Liver (tissue), 9 donors: ENCODE data around the gene DTNB. TPM values are rescaled to one million over a fixed set of nuclear protein-coding genes. Genes with fewer than 3 reads are reported as not detected.
A peak's percentile ranks its signal among the peaks of the same experiment; 100 is the strongest.

Experiments
- DNase-seq: peaks from one replicate; pipeline ENCODE4 v3.0.0-alpha.2; 2017; ENCODE audit warnings: low spot score
- H3K27ac ChIP-seq, 2 donors: one replicate each; pipeline ENCODE4 v1.7.0; 2013; ENCODE audit warnings: inconsistent platforms in 2 of 2, low read length in 2 of 2, control low read depth in 1 of 2, low read depth in 1 of 2, mild to moderate bottlenecking in 1 of 2
- H3K27me3 ChIP-seq, 4 donors: one replicate each; pipeline versions ENCODE4 v1.6.1 to v1.7.0; 2013; ENCODE audit warnings: low read length in 3 of 4, inconsistent platforms in 1 of 4, mild to moderate bottlenecking in 1 of 4, moderate library complexity in 1 of 4; ENCODE audit not compliant: control insufficient read depth in 4 of 4, insufficient read depth in 4 of 4
- H3K36me3 ChIP-seq, 4 donors: one replicate each; pipeline versions ENCODE4 v1.6.1 to v1.7.0; 2013; ENCODE audit warnings: low read length in 3 of 4, mild to moderate bottlenecking in 3 of 4, low read depth in 1 of 4, moderate library complexity in 1 of 4; ENCODE audit not compliant: control insufficient read depth in 4 of 4, insufficient read depth in 3 of 4
- H3K4me1 ChIP-seq, 4 donors: one replicate each; pipeline versions ENCODE4 v1.6.1 to v1.7.0; 2013; ENCODE audit warnings: low read length in 3 of 4, mild to moderate bottlenecking in 3 of 4, moderate library complexity in 1 of 4; ENCODE audit not compliant: control insufficient read depth in 4 of 4, insufficient read depth in 4 of 4
- H3K4me3 ChIP-seq, 3 donors: one replicate each; pipeline versions ENCODE4 v1.6.1 to v1.7.0; 2013; ENCODE audit warnings: low read length in 3 of 3, control low read depth in 1 of 3, low read depth in 1 of 3, mild to moderate bottlenecking in 1 of 3
- H3K9ac ChIP-seq, 2 donors: one replicate each; pipeline ENCODE4 v1.7.0; 2013; ENCODE audit warnings: low read length in 2 of 2, mild to moderate bottlenecking in 2 of 2, moderate library complexity in 2 of 2, control low read depth in 1 of 2, low read depth in 1 of 2
- H3K9me3 ChIP-seq, 4 donors: one replicate each; pipeline versions ENCODE4 v1.6.1 to v1.7.0; 2013; ENCODE audit warnings: low read length in 3 of 4; ENCODE audit not compliant: control insufficient read depth in 4 of 4
- EGR1 ChIP-seq, 2 donors: IDR thresholded peaks; 2 replicates each; pipeline ENCODE4 v1.6.1; 2016 to 2018; ENCODE audit warnings: antibody characterized with exemption in 2 of 2, low read depth in 2 of 2
- FOXA2 ChIP-seq: IDR thresholded peaks from 2 replicates; pipeline ENCODE4 v1.6.1; 2016; ENCODE audit warnings: antibody characterized with exemption
- GABPA ChIP-seq, 2 donors: IDR thresholded peaks in 1 of 2; conservative IDR thresholded peaks in 1 of 2; 2 replicates each; pipeline ENCODE4 v1.6.1; 2016; ENCODE audit warnings: antibody characterized with exemption in 2 of 2, mild to moderate bottlenecking in 1 of 2, moderate library complexity in 1 of 2
- HNF4G ChIP-seq: IDR thresholded peaks from 2 replicates; pipeline ENCODE4 v1.6.1; 2016; ENCODE audit warnings: antibody characterized with exemption
- JUND ChIP-seq, 2 donors: IDR thresholded peaks; 2 replicates each; pipeline ENCODE4 v1.6.1; 2016; ENCODE audit warnings: antibody characterized with exemption in 2 of 2
- NR2F2 ChIP-seq: IDR thresholded peaks from 2 replicates; pipeline ENCODE4 v1.6.1; 2016; ENCODE audit warnings: antibody characterized with exemption
- RAD21 ChIP-seq, 2 donors: IDR thresholded peaks; 2 replicates each; pipeline ENCODE4 v1.6.1; 2016; ENCODE audit warnings: antibody characterized with exemption in 2 of 2, mild to moderate bottlenecking in 2 of 2
- RXRA ChIP-seq, 2 donors: IDR thresholded peaks; 2 replicates each; pipeline ENCODE4 v1.6.1; 2017 to 2018; ENCODE audit warnings: antibody characterized with exemption in 2 of 2, mild to moderate bottlenecking in 1 of 2
- SP1 ChIP-seq: IDR thresholded peaks from 2 replicates; pipeline ENCODE4 v1.6.1; 2018; ENCODE audit warnings: antibody characterized with exemption, mild to moderate bottlenecking
- TAF1 ChIP-seq: conservative IDR thresholded peaks from 2 replicates; pipeline ENCODE4 v1.6.1; 2016; ENCODE audit warnings: antibody characterized with exemption, mild to moderate bottlenecking
- YY1 ChIP-seq: IDR thresholded peaks from 2 replicates; pipeline ENCODE4 v1.6.1; 2016; ENCODE audit warnings: antibody characterized with exemption, mild to moderate bottlenecking
- WGBS: extraction: QIAGEN DNeasy Blood & Tissue Kit; methylation state at CpG from one replicate; pipeline ENCODE4 v1.1.7; 2013; 5-methylcytosine and 5-hydroxymethylcytosine counted together
- polyA plus RNA-seq, 2 donors: library from polyadenylated mRNA; stranded (reverse) in 1 of 2; unstranded in 1 of 2; fragments of 200-250 nt in 1 of 2; fragments of >200 nt in 1 of 2; fragmentation: Nextera tagmentation in 1 of 2; extraction: Ambion mirVana in 1 of 2; gene quantifications; one replicate each; pipeline versions ENCODE4 v1.2.1 to v1.2.3, GENCODE V29; 2013 to 2015
- total RNA-seq, 2 donors: library from RNA; depleted of rRNA; stranded (reverse); fragments of >200 nt; gene quantifications; one replicate each; pipeline ENCODE4 v1.2.3, GENCODE V29; 2014
- TF ChIP-seq, protein P1 (sequence below): fragments of 150-350 bp; IDR thresholded peaks from 2 replicates; pipeline ENCODE4 v1.5.1; 2017; ENCODE audit warnings: improper control_type of control experiment, low read depth, low read length; ENCODE audit not compliant: missing input control
- TF ChIP-seq, protein P2 (sequence below): IDR thresholded peaks from 2 replicates; pipeline ENCODE4 v1.6.1; 2016; ENCODE audit warnings: antibody characterized with exemption
- TF ChIP-seq, protein P3 (sequence below): IDR thresholded peaks from 2 replicates; pipeline ENCODE4 v1.6.1; 2016; ENCODE audit warnings: antibody characterized with exemption
- TF ChIP-seq, protein P4 (sequence below): IDR thresholded peaks from 2 replicates; pipeline ENCODE4 v1.6.1; 2016; ENCODE audit warnings: antibody characterized with exemption, mild to moderate bottlenecking
- donor health status: healthy.
- donor health status: healthy.
- donor health status: healthy.
- donor health status: healthy.
- donor health status: healthy.

The DTNB gene
- total and polyA plus RNA-seq, 4 donors = 3.3 to 10.5 (median 6.4) TPM

DNA sequence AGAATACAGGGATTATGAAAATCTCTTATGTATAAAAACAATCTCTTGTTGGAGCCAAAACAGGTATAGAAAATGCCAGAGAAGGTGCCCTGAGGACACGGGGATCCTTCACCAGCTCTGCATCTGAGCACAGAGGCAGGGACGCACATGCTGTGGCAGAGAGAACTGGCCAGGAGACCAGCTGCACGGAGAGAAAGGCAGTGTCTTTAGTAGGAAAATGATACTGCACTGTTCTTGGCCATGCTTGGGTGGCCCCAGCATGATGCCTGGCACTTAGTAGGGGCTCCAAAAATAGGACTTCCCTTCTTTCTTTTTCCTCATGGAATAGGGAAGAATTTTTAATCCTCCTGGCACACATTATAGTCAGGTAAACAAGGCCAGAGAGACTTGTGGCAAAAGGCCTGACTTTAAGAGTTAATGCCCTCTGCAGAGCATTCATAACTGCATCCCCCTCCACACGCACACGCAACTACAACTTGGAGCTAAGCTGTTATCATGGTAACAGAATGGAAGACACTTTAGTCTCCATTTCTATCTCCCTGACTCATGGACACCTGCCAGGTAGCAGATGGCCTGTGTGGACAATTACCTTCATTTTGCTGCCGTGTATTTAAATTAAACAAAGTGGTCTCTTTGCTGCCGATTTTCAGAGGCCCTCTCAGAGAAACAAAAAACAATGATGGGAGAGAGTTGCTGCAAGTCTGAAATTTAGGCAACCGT lies 271.9 kb downstream of the DTNB start (continued):
- TF ChIP-seq, protein P1, sequence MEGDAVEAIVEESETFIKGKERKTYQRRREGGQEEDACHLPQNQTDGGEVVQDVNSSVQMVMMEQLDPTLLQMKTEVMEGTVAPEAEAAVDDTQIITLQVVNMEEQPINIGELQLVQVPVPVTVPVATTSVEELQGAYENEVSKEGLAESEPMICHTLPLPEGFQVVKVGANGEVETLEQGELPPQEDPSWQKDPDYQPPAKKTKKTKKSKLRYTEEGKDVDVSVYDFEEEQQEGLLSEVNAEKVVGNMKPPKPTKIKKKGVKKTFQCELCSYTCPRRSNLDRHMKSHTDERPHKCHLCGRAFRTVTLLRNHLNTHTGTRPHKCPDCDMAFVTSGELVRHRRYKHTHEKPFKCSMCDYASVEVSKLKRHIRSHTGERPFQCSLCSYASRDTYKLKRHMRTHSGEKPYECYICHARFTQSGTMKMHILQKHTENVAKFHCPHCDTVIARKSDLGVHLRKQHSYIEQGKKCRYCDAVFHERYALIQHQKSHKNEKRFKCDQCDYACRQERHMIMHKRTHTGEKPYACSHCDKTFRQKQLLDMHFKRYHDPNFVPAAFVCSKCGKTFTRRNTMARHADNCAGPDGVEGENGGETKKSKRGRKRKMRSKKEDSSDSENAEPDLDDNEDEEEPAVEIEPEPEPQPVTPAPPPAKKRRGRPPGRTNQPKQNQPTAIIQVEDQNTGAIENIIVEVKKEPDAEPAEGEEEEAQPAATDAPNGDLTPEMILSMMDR = no peak
- TF ChIP-seq RAD21 (IDR thresholded peaks at IDR 0.05) (no peak), NR2F2 (no peak), JUND (IDR thresholded peaks at IDR 0.05) (no peak), RXRA (IDR thresholded peaks at IDR 0.05) (no peak), GABPA (IDR thresholded peaks at IDR 0.05 in 1 of 2, conservative IDR thresholded peaks at IDR 0.05 in 1 of 2) (no peak), SP1 (no peak), FOXA2 (no peak)

DNA sequence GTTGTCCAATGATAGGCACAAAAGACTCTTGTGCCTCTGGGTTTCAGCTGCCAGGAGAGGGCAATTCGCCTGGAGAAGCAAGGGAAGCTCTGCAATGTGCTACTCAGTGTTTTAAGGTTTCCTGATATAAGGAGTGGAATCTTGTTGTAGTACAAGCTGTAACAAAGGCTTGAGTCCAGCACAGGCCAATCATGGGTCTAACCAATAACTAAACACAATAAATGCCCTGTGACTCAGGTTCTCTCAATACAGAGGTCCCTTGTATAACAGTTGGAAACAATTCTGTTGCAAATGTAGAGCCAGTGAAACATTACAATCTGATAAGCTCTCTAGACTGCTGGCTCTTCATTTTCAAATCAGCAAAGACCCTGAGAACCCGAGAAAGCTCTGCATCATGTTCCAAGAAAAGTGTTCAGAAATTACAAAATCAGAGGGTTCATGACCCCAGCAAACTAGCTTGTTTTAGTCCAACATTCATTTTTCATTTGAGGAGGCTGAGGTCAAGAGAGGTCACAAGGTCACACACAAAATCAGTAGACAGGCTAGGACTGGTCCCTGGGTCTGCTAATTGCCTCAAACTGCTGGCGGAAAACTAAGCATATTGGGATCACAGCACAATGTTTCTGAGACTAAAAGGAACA lies 272.7 kb downstream of the DTNB start:
- no peak overlapping the region for H3K27ac ChIP-seq
- no peaks in the 10 kb centered on the region for H3K36me3 ChIP-seq
- no peak overlapping the region for H3K9ac ChIP-seq
- no peaks in the 10 kb centered on the region for H3K9me3 ChIP-seq
- no peaks in the 10 kb centered on the region for H3K27me3 ChIP-seq
- 72% methylated on average over 3 of the region's 3 CpGs for WGBS
- no peaks in the 10 kb centered on the region for H3K4me1 ChIP-seq
- TF ChIP-seq YY1 = no peak
- no peak for TF ChIP-seq GABPA (IDR thresholded peaks at IDR 0.05 in 1 of 2, conservative IDR thresholded peaks at IDR 0.05 in 1 of 2)
- TF ChIP-seq RXRA (IDR thresholded peaks at IDR 0.05) = peak in 1 of 2 donors; percentile 42
- TF ChIP-seq TAF1 = no peak
- TF ChIP-seq, protein P1 = no peak
- TF ChIP-seq NR2F2 = peak; percentile 80
- TF ChIP-seq RAD21 (IDR thresholded peaks at IDR 0.05) = no peak
- no peak for TF ChIP-seq FOXA2
- TF ChIP-seq, protein P2, sequence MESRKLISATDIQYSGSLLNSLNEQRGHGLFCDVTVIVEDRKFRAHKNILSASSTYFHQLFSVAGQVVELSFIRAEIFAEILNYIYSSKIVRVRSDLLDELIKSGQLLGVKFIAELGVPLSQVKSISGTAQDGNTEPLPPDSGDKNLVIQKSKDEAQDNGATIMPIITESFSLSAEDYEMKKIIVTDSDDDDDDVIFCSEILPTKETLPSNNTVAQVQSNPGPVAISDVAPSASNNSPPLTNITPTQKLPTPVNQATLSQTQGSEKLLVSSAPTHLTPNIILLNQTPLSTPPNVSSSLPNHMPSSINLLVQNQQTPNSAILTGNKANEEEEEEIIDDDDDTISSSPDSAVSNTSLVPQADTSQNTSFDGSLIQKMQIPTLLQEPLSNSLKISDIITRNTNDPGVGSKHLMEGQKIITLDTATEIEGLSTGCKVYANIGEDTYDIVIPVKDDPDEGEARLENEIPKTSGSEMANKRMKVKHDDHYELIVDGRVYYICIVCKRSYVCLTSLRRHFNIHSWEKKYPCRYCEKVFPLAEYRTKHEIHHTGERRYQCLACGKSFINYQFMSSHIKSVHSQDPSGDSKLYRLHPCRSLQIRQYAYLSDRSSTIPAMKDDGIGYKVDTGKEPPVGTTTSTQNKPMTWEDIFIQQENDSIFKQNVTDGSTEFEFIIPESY = no peak
- no peak overlapping the region for H3K4me3 ChIP-seq
- DNase-seq = no peak

DNA sequence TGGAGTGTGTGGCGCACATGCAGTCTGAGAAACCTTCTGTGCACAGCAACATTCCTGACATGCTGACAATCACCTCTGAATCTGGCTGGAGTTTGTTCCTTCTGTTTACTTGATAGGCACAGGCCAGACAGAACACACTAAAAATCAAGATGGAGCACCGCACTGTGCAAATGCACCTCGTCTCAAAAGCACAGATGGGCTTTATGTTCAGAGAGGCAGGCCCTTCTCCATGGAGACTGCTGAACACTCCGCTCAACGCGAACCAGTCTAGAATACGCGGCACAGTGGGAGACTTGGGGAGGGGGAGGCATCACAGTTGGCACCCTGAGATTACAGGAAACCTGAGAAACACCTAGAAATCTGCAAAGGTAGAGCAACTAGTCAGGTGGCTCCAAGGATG lies 273.2 kb downstream of the DTNB start:
- Histone ChIP-seq H3K4me1 (no peaks in the 10 kb centered on the region), H3K36me3 (no peaks in the 10 kb centered on the region), H3K27me3 (no peaks in the 10 kb centered on the region), H3K9ac (no peak overlapping the region), H3K9me3 (no peaks in the 10 kb centered on the region), H3K27ac (no peak overlapping the region), H3K4me3 (no peak overlapping the region)
- WGBS = 97% methylated on average over 8 of the region's 8 CpGs
- DNase-seq = no peak
- TF ChIP-seq YY1 (no peak), SP1 (no peak), JUND (IDR thresholded peaks at IDR 0.05) (no peak), EGR1 (IDR thresholded peaks at IDR 0.05; ENCODE audit: low read depth in 2 of 2) (no peak), HNF4G (no peak), FOXA2 (no peak)
- TF ChIP-seq, protein P3, sequence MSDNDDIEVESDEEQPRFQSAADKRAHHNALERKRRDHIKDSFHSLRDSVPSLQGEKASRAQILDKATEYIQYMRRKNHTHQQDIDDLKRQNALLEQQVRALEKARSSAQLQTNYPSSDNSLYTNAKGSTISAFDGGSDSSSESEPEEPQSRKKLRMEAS = no peak
- TF ChIP-seq, protein P1 = no peak
- TF ChIP-seq, protein P4, sequence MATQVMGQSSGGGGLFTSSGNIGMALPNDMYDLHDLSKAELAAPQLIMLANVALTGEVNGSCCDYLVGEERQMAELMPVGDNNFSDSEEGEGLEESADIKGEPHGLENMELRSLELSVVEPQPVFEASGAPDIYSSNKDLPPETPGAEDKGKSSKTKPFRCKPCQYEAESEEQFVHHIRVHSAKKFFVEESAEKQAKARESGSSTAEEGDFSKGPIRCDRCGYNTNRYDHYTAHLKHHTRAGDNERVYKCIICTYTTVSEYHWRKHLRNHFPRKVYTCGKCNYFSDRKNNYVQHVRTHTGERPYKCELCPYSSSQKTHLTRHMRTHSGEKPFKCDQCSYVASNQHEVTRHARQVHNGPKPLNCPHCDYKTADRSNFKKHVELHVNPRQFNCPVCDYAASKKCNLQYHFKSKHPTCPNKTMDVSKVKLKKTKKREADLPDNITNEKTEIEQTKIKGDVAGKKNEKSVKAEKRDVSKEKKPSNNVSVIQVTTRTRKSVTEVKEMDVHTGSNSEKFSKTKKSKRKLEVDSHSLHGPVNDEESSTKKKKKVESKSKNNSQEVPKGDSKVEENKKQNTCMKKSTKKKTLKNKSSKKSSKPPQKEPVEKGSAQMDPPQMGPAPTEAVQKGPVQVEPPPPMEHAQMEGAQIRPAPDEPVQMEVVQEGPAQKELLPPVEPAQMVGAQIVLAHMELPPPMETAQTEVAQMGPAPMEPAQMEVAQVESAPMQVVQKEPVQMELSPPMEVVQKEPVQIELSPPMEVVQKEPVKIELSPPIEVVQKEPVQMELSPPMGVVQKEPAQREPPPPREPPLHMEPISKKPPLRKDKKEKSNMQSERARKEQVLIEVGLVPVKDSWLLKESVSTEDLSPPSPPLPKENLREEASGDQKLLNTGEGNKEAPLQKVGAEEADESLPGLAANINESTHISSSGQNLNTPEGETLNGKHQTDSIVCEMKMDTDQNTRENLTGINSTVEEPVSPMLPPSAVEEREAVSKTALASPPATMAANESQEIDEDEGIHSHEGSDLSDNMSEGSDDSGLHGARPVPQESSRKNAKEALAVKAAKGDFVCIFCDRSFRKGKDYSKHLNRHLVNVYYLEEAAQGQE = no peak
